SW 1271 (cell line): ENCODE results near the gene SLC20A1.

ENCODE experiments used
- DNase-seq, 2 experiments: peaks; one replicate each; lab custom pipeline; 2025; lab: John Stamatoyannopoulos, UW

SLC20A1 gene

DNA sequence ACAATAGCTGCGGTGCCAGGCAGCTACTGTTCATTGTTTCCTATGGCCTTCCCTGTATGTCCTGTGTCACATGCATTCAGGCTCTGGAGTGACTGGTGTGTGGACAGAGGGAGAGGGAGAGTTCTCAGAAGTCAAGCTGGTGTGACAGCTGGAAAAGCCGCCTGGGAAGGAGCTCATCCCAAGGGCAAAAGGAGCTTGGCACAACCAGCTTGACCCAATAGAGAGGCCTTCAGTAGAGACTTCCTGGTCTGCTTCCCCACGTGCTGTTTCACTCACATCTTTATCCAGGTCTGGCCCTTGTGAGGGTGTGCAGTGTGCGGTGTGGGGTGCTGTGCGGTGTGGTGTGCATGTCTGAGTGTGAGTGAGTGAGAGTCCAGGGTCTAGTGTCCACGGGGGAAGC lies 64.0 kb downstream of the SLC20A1 start:
- no peak for DNase-seq

GRCh38 chr2:112710956-112711750 lies 65.4 kb downstream of the SLC20A1 start:
- DNase-seq: no peak

- DNase-seq: no peak
Observed at GRCh38 chr2:112712465-112712864, 66.7 kb downstream of the SLC20A1 start.

DNA sequence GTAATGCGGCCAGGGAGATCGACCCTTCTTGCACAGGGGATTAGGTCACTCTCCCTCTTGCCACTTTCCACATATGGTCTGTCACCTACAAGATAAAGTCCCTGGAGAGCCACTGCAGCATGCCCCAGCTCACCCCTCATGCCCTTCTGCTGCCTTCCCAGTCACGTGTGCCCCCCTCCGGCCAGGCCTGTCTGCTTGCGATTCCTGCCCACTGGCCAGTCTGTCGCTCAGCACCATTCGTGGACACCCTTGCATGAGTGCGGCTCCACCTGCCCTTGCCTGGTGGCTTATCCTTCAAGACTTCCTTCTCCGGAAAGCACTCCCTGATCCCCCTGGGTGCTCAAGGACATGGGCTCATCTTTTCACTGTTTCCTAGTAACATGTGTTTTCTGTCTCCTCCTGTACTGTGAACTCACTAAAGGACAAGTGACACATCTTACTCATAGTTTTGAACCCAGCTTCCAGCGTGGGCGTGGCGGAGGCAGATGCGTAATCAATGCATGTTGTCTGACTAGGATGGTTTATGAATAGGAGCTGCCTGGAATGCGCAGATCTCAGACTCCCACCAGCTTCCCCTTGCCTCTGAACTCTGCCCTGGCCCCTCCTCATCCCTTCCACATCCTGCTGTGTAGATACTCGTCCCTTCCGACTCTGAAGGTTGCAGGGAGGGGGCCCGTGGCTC lies 67.3 kb downstream of the SLC20A1 start:
- DNase-seq: no peak
